Measurements from ENCODE around the gene ZFAND4.
"Not testable (repeated sequence)": the region's sequence is repeated elsewhere in the genome, so short reads cannot be mapped to it uniquely, and the experiment has no call there.

The ZFAND4 gene

GRCh38 chr10:45602082-45602730 lies 70.4 kb downstream of the ZFAND4 start:
- DNase-seq (ENCODE audit: low read depth), result peak; percentile 22

GRCh38 chr10:45601254-45601930 lies 71.2 kb downstream of the ZFAND4 start:
- in situ Hi-C loops (cut with HindIII; ENCODE audit: low sequenced_read_pairs); DNase-seq (ENCODE audit: low read depth); H3K4me3 ChIP-seq (ENCODE audit: low read depth, low read length): not testable (repeated sequence)

More at GRCh38 chr10:45602082-45602730, 70.4 kb downstream of the ZFAND4 start:
- in situ Hi-C loops (cut with HindIII; ENCODE audit: low sequenced_read_pairs), result no loop called here
- no peak overlapping the region for H3K4me3 ChIP-seq (ENCODE audit: low read depth, low read length)
- TF ChIP-seq, protein P1, sequence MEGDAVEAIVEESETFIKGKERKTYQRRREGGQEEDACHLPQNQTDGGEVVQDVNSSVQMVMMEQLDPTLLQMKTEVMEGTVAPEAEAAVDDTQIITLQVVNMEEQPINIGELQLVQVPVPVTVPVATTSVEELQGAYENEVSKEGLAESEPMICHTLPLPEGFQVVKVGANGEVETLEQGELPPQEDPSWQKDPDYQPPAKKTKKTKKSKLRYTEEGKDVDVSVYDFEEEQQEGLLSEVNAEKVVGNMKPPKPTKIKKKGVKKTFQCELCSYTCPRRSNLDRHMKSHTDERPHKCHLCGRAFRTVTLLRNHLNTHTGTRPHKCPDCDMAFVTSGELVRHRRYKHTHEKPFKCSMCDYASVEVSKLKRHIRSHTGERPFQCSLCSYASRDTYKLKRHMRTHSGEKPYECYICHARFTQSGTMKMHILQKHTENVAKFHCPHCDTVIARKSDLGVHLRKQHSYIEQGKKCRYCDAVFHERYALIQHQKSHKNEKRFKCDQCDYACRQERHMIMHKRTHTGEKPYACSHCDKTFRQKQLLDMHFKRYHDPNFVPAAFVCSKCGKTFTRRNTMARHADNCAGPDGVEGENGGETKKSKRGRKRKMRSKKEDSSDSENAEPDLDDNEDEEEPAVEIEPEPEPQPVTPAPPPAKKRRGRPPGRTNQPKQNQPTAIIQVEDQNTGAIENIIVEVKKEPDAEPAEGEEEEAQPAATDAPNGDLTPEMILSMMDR (IDR thresholded peaks at IDR 0.05; ENCODE audit: low read depth, low read length, missing control alignments), result no peak

GRCh38 chr10:45600337-45601253 lies 72.0 kb downstream of the ZFAND4 start:
- peak overlapping the region; percentile 19 for H3K4me3 ChIP-seq (ENCODE audit: low read depth, low read length)
- in situ Hi-C loops (cut with HindIII; ENCODE audit: low sequenced_read_pairs); DNase-seq (ENCODE audit: low read depth): not testable (repeated sequence)

GRCh38 chr10:45599646-45600045 lies 72.9 kb downstream of the ZFAND4 start:
- no peak for DNase-seq (ENCODE audit: low read depth)
- TF ChIP-seq, protein P1 (IDR thresholded peaks at IDR 0.05; ENCODE audit: low read depth, low read length, missing control alignments), result no peak
- H3K4me3 ChIP-seq (ENCODE audit: low read depth, low read length), result no peak overlapping the region
- in situ Hi-C loops (cut with HindIII; ENCODE audit: low sequenced_read_pairs), result no loop called here

DNA sequence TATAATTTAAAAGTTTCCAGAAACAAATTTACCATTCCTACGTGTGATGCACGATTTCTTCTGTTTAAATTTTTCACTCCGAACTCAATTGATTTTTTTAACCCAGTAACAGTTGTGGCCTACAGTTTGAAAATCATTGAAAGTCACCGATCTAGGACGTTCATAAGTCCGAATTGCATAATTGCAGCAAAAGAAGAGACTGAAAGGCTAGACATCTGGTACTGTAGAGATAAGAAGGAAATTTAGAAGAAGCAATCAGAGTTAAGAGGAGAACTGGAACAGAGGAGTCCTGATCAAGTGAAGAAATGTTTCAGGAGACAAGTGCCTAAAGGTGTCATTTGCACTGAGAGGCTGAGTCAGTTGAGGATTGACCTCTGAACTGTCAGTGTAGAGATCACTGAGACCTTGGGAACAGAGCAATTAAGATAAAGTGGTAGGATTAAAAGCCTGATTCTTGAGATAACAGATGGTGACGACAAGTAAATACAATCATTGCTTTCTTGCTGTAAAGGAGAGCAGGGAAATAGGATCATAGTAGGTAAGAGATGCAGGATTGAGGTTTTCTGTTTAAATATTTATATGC lies 73.5 kb downstream of the ZFAND4 start:
- in situ Hi-C loops (cut with HindIII; ENCODE audit: low sequenced_read_pairs), result no loop called here
- H3K4me3 ChIP-seq (ENCODE audit: low read depth, low read length), result no peak overlapping the region
- TF ChIP-seq, protein P1 (IDR thresholded peaks at IDR 0.05; ENCODE audit: low read depth, low read length, missing control alignments), result no peak
- no peak for DNase-seq (ENCODE audit: low read depth)

GRCh38 chr10:45596526-45596925 lies 76.0 kb downstream of the ZFAND4 start:
- no peak overlapping the region for H3K4me3 ChIP-seq (ENCODE audit: low read depth, low read length)
- TF ChIP-seq, protein P1 (IDR thresholded peaks at IDR 0.05; ENCODE audit: low read depth, low read length, missing control alignments), result no peak
- in situ Hi-C loops (cut with HindIII; ENCODE audit: low sequenced_read_pairs), result no loop called here
- no peak for DNase-seq (ENCODE audit: low read depth)
